Activated T-helper 9 cell treated with anti-CD3 and anti-CD28 coated beads, Interleukin-2, amount 50 U/mL, for 16 hours (primary cell): Measurements from ENCODE around the gene DEXI.
"Not testable (repeated sequence)": the region's sequence is repeated elsewhere in the genome, so short reads cannot be mapped to it uniquely, and the experiment has no call there.

Source experiments
- DNase-seq: peaks from one replicate; pipeline ENCODE4 v3.0.0-alpha.2; 2020; ENCODE audit warnings: low read depth

Gene DEXI

DNA sequence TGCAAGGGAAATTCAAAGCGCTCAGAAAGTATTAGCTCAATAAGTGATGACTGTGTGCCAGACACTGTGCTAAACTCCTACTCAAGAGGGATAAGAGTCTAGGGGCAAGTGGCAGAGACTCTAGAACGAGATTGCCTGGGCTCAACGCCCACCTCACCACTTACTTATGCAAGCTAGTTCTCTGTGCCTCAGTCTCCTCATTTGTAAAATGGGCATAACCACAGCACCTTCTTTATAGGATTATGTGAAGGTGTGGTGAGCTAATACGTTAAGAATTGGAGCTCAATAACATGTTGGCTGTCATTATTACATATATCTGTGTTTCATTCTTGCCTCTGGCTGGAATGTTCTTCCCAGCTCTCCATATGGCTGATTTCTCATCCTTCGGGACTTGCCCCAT, 15.4 kb downstream of the DEXI start:
- no peak for DNase-seq

DNA sequence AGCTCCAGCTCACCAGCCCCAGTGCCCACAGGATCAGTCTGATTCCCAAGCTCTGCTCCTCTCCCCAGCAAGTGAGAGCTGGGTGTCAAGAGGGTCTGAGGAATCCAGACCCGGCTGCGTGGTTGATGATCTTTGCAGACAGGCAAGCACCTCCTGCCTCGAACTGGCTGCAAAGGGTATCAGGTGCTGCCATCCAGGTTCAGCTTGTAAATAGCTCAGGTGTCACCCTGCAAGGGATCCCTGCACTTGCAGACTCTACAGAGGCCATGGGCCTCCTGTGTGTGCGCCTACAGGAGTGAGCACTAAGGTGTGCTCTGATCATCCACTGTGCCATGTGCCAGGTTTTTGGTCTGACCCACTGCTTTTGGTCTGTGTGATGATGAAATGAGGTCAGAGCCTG, 16.2 kb downstream of the DEXI start:
- no peak for DNase-seq

DNA sequence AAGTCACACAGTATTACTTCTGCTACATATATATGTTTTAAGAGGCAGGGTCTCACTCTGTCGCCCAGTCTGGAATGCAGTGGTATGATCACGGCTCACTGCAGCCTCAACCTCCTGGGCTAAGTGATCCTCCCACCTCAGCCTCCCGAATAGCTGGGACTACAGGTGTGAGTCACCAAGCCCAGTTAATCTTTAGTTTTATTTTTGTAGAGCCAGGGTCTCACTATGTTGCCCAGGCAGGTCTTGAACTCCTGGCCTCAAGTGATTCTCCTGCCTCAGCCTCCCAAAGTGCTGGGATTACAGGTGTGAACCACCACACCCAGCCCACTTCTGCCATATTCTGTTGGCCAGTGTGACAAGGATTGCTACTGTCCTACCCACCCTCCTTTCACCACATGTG, 17.0 kb downstream of the DEXI start:
- not testable (repeated sequence) for DNase-seq

DNA sequence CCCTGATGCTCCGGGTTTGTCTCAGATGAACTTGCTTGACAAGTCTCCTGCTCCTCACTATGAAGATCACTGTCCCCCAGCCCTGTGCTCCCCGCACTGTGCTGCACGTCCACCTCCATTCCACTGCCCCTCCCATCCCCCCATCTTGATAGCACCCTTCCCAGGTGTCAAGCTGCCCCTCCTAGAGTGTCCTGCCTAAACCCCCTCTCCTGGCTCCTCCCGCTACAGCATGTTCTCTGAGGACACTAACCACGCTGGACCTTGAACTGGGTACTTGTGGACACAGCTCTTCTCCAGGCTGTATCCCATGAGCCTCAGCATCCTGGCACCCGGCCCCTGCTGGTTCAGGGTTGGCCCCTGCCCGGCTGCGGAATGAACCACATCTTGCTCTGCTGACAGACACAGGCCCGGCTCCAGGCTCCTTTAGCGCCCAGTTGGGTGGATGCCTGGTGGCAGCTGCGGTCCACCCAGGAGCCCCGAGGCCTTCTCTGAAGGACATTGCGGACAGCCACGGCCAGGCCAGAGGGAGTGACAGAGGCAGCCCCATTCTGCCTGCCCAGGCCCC, 18.5 kb downstream of the DEXI start:
- no peak for DNase-seq

DNA sequence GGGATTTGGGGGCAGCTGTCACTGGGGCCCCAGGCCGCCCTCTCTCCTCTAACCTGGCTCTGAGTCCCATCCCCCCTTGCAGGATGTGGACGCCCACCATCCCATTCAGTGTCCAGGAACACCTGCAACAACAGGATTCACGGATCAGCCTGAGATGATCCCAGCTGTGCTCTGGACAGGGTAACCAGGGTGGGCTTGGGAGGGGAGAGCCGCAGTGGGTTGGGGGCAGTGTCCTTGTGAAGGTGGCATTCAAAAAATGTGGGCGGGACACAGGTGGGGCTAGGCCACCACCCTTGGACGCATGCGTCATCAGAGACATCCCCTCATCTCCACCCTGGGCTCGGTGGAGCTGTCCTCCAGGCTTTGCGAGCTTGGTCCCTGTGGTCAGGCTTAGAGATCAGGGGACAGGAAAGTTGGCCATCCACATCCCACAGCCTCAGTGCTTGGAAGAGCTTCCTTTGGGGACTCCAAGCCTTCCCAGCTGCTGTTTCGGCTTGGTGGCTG, 19.1 kb downstream of the DEXI start:
- DNase-seq: no peak

DNA sequence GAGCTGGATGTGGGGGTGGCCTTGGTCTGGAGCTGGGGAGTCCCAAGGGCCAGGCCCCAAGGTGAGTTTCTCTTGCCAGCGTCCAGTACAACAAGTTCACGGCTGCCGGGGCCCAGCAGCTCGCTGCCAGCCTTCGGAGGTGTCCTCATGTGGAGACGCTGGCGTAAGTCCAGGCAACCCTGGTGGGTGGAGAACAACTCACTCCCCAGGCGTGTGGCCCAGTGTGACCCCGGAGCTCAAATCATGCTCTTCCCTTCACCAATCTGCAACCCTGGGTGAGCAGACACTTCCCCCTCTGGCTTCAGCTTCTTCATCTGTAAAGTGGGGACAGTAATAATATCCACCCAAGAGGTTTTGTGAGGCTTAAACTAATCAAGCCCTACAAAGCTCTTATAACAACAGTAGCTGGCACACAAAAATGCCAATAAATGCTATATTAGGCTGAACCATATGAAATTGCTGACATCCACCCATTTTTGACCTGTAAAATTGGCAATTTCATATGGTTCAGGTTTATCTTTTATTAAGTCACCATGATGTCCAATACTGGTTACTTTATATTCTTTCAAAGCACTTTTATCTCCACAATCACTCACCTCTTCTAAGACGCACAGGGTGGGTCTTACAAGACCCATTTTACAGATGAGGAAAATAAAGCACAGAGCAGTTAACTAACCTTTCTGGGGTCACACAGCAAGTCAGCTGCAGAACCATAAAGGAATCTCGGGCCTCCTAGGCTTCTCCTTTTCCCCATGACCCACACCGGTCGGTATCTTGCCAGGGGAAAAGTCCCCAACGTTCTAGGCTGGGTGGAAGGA, 19.7 kb downstream of the DEXI start:
- no peak for DNase-seq

DNA sequence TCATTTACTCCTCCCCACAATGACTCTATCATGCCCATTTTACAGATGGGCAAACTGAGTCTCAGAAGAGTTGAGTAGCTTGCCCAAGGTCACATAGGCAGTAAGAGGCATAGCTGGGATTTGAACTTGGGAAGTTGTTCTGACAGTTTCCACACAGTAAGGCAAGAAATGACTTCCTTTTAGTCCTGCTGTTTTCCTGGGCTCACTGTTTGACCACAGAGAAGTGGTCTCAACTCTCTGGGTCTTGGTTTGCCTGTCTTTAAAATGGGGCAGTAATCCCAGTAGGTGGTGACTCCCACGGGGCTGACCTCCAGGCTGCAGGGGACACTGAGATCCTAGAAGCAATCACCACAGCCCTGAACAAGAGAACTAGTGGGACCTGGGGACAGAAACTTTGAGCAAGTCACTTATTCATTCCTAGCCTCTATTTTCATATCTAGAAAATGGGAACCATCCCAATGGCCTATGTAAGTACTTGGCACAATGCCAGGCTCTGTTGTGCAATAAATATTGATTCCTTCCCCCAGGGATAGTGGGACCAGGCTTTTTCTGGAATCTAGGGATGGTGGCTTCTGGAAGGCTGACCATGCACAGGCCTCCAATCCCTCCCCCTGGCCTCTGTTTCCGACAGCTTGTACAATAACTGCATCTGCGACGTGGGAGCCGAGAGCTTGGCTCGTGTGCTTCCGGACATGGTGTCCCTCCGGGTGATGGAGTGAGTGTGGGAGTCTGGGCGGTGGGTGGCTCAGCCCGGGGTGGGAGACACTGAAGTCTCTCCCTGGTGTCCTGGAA, 20.5 kb downstream of the DEXI start:
- DNase-seq: no peak

DNA sequence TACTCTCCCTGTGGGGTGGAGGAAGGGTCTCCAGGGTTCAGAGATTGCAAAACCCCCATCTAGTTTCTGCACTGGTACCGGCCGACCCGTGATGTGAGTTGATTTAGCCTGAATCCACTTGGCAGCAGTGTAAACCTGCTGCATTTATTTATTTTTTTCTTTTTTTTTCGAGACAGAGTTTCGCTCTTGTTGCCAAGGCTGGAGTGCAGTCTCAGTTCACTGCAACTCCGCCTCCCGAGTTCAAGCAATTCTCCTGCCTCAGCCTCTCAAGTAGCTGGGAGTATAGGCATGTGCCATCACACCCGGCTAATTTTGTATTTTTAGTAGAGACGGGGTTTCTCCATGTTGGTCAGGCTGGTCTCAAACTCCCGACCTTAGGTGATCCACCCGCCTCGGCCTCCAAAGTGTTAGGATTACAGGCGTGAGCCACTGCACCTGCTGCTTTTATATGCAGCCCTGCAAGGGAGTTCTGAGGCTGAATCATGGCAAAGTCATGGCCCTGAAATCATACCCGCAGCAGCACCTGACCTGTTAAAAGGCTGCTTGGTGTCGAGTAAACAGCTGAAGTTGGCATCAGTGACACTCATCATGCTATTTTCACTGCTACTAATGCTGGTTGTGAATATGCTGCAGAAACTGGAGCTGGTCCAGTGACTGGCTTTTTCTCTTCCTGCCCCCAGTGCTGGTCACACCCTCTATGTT, 21.4 kb downstream of the DEXI start:
- DNase-seq: no peak

DNA sequence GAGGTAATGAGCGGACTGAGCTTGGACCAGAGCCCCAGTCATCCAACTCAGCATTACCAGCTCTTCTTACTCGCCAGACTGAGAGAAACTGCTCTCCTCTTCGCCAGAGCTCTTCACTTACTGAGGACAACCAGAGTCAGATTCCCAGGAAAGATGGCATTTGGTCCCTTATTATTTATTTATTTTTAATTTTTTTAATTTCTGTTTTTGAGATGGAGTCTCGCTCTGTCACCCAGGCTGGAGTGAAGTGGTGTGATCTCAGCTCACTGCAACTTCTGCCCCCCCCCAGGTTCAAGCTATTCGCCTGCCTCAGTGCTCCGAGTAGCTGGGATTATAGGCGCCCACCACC, 23.3 kb downstream of the DEXI start:
- no peak for DNase-seq

DNA sequence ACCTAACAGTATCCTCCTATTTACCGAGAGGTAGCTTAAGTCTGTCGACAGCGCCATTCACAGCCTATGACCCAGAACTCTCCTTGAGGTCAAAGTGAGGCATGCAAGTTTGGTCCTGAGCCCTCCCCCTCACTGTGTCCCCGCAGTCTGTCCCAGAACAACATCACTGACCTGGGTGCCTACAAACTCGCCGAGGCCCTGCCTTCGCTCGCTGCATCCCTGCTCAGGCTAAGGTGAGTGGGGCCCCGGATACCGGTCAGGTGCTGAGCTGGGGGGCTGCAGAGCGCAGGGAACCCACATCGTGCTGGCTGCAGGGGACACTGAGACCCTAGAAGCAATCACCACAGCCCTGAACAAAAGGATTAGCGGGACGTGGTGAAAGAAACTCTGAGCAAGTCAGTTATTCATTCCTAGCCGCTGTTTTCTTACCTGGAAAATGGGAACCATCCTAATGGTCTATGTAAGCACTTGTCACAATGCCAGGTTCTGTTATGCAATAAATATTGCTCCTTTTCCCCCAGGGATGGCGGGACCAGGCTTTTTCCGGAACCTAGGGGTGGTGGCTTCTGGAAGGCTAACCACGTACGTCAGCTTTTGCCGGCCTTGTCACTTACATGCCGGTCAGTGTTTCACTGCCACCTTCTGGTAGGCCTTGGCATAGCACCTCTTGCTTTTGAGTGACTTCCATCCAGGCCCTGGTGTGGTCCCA, 23.8 kb downstream of the DEXI start:
- DNase-seq: peak; percentile 62

DNA sequence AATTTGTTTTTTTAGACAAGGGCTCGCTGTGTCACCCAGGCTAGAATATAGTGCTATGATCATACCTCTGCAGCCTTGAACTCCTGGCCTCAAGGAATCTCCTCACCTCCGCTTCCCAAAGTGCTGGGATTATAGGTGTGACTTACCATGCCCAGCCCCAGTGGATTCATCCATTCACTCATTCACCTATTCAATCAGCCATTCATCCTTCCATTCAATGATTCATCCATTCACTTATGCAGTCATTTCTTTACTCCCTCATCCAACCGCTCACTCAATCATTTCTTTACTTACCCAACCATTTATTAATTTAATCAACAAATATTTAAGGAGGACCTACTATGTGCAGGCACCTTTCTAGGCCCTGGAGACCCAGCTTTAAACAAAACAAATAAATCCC, 25.7 kb downstream of the DEXI start:
- no peak for DNase-seq

DNA sequence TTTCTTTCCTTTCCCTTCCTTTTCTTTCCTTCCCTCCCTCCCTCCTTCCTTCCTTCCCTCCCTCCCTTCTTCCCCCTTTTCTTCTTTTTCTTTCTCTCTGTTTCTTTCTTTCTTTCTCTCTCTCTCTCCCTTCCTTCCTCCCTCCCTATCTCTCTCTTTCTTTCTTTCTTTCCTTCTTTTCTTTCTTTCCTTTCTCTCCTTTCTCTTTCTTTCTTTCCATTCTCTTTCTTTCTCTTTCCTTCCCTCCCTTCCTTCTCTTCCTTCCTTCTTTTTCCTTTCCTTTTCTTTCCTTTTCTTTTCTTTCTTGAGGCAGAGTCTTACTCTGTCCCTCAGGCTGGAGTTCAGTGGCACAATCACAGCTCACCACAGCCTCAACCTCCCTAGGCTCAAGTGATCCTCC, 31.0 kb downstream of the DEXI start:
- DNase-seq: no peak

DNA sequence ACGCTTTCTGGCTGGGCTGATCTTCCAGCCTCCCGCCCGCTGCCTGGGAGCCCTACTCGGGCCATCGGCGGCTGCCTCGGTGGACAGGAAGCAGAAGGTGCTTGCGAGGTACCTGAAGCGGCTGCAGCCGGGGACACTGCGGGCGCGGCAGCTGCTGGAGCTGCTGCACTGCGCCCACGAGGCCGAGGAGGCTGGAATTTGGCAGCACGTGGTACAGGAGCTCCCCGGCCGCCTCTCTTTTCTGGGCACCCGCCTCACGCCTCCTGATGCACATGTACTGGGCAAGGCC, 34.6 kb downstream of the DEXI start:
- no peak for DNase-seq

DNA sequence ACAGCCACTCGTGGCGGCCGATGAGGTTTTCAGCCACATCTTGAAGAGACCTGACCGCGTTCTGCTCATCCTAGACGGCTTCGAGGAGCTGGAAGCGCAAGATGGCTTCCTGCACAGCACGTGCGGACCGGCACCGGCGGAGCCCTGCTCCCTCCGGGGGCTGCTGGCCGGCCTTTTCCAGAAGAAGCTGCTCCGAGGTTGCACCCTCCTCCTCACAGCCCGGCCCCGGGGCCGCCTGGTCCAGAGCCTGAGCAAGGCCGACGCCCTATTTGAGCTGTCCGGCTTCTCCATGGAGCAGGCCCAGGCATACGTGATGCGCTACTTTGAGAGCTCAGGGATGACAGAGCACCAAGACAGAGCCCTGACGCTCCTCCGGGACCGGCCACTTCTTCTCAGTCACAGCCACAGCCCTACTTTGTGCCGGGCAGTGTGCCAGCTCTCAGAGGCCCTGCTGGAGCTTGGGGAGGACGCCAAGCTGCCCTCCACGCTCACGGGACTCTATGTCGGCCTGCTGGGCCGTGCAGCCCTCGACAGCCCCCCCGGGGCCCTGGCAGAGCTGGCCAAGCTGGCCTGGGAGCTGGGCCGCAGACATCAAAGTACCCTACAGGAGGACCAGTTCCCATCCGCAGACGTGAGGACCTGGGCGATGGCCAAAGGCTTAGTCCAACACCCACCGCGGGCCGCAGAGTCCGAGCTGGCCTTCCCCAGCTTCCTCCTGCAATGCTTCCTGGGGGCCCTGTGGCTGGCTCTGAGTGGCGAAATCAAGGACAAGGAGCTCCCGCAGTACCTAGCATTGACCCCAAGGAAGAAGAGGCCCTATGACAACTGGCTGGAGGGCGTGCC, 35.1 kb downstream of the DEXI start:
- DNase-seq: no peak

DNA sequence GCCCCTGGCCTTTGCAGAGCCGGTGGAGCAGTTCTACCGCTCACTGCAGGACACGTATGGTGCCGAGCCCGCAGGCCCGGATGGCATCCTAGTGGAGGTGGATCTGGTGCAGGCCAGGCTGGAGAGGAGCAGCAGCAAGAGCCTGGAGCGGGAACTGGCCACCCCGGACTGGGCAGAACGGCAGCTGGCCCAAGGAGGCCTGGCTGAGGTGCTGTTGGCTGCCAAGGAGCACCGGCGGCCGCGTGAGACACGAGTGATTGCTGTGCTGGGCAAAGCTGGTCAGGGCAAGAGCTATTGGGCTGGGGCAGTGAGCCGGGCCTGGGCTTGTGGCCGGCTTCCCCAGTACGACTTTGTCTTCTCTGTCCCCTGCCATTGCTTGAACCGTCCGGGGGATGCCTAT, 35.8 kb downstream of the DEXI start:
- no peak for DNase-seq

DNA sequence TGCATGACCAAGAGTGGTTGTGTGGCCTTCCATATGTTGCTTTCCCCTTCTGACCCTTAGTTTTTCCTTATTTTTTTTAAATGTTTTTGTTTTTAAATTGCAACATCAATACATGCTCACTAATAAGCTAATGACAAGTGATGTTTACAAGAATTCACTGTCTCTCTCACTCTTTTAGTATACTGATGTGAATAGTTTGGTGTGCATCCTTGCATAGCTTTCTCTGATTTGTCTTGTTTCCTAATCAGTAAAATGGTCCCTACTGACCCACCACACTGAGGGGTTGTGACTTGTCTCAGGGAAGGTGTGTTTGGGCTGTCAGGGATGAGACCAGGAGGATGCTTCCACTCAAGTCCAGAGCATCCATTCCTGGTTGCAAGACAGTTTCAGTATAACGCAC, 39.3 kb downstream of the DEXI start:
- no peak for DNase-seq

DNA sequence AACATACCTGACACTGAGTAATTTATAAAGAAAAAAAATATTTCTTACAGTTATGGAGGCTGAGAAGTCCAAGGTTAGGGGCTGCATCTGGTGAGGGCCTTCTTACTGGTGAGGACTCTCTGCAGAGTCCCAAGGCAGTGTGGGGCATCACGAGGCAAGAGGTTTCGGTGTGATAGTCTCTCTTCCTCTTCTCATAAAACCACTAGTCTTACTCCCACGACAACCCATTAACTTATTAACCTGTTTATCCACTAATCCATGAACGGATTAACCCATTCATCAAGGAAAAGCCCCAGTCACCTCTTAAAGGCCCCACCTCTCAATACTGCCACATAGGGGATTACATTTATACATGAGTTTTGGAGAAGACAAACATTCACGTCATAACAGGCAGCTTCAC, 45.1 kb downstream of the DEXI start:
- DNase-seq: no peak

DNA sequence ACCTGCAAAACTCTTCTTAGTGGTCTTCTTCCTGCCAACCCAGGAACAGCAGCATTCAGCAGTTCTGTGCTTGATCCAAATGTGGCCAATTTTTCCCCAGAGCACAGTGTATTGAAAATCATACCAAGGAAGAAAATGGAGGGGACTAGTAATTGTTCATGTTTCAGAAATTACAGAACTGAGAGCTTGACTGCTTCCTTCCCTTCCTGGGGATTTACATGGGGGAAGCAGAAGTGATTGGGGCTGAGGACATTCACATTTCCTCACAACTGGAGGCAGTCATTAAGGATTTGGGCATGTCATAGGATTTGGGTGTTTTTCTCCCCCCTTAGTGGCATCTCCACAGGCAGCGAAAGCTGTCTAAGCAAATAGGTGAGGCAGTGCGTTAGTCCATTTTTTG, 45.5 kb downstream of the DEXI start:
- DNase-seq: no peak

DNA sequence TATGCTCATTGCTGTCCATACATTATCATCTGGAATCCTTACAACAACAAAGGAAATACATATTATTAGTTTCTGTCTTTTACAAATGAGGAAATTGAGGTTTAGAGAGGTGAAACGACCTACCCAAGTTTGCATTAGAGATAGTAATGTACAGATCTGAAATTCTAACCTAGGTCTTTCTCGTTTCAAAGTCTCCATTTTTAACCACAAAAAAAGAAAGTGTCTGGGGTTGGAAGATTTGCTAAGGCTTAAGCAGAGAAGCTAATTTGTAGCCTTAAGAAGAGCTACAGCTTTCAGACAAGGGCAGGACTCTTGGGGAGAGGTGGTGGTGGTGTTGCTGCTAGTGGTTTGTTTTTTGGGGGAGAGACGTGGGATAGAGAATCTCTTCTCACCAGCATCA, 46.1 kb downstream of the DEXI start:
- DNase-seq: no peak

DNA sequence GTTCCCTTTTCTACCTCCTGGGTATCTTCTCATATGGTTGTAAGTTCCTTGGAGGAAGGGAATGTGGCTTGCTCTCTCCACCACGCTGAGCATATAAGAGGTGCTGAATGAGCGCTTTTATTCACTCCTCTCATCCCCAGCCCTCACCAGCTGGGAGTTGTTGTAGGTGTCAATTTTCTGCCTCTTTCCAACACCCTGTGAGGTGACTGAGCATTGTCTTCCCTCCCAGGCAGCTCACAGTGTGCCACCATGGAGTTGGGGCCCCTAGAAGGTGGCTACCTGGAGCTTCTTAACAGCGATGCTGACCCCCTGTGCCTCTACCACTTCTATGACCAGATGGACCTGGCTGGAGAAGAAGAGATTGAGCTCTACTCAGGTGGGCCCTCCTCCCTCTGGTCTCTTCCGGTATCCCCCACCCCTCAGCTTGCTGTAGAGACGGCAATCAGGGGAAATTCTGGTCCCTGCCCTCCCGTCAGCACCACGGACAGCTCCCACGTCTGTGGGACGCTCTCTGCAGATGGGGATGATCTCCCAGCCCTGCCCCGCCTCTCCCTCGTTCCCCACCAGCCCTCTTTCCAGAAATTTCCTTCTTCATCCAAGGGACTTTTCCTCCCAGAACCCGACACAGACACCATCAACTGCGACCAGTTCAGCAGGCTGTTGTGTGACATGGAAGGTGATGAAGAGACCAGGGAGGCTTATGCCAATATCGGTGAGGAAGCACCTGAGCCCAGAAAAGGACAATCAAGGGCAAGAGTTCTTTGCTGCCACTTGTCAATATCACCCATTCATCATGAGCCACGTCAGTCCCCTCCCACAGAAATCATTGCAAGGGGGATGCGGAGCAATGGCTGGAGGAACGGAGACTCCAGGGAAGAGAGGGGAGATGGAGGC, 47.0 kb downstream of the DEXI start:
- DNase-seq: no peak
